PC-3 (cell line): ENCODE results near the gene NKPD1. TPM values are rescaled to one million over a fixed set of nuclear protein-coding genes. Genes with fewer than 3 reads are reported as not detected.

ENCODE experiments used
- ATAC-seq: fragments of 200-7000 bp; cut with Tn5 transposase; 2 replicates; pipeline ENCODE4 v1.9.1; 2020; ENCODE audit warnings: mild to moderate bottlenecking, moderate library complexity
- BruUV-seq: library from RNA; stranded (reverse); fragments of 400-500 nt; replicated peaks from 2 replicates; lab custom pipeline; 2021; lab: Mats Ljungman, UMichigan
- CTCF ChIA-PET: fragments of 300-600 bp; sonication (Branson Sonifier 250); formaldehyde crosslinking; loops from one replicate; lab custom pipeline; 2022; ENCODE audit warnings: antibody characterized with exemption; lab: Charles Lee
- POLR2A ChIA-PET: fragments of 300-600 bp; sonication (Branson Sonifier 250); formaldehyde crosslinking; loops from one replicate; lab custom pipeline; 2022; ENCODE audit warnings: antibody characterized with exemption; ENCODE audit not compliant: unreplicated experiment; lab: Charles Lee
- DNase-seq: peaks from one replicate; pipeline ENCODE4 v3.0.0-alpha.2; 2015
- H2AFZ ChIP-seq: fragments of 300-600 bp; sonication (generic); 2 replicates; pipeline ENCODE4 v1.6.0; 2016; ENCODE audit warnings: antibody characterized with exemption, low read length
- H3F3A ChIP-seq: fragments of 300-600 bp; sonication (generic); one replicate; pipeline ENCODE4 v1.6.0; 2017; ENCODE audit warnings: antibody characterized with exemption, low read length, control low read depth, mild to moderate bottlenecking; ENCODE audit not compliant: unreplicated experiment
- H3K27ac ChIP-seq: fragments of 300-600 bp; sonication (generic); 2 replicates; pipeline ENCODE4 v1.5.1; 2016; ENCODE audit warnings: mild to moderate bottlenecking, low read length
- H3K27me3 ChIP-seq: fragments of 300-600 bp; sonication (generic); 2 replicates; pipeline ENCODE4 v1.6.1; 2016; ENCODE audit warnings: low read length, mixed read lengths
- H3K36me3 ChIP-seq: fragments of 300-600 bp; sonication (generic); 2 replicates; pipeline ENCODE4 v1.6.1; 2016; ENCODE audit warnings: low read depth, mixed run types, low read length, mixed read lengths
- H3K4me1 ChIP-seq: fragments of 300-600 bp; sonication (generic); 2 replicates; pipeline ENCODE4 v1.5.1; 2016; ENCODE audit warnings: low read length; ENCODE audit not compliant: insufficient read depth
- H3K4me2 ChIP-seq: fragments of 300-600 bp; sonication (generic); 2 replicates; pipeline ENCODE4 v1.6.0; 2016; ENCODE audit warnings: low read length
- H3K4me3 ChIP-seq: fragments of 300-600 bp; sonication (generic); 2 replicates; pipeline ENCODE4 v1.5.1; 2016; ENCODE audit warnings: mild to moderate bottlenecking, low read length, mixed read lengths
- H3K79me2 ChIP-seq: fragments of 300-600 bp; sonication (generic); 2 replicates; pipeline ENCODE4 v1.6.1; 2017; ENCODE audit warnings: low read length, mixed read lengths
- H3K9ac ChIP-seq: fragments of 300-600 bp; sonication (generic); 2 replicates; pipeline ENCODE4 v1.6.0; 2016; ENCODE audit warnings: mild to moderate bottlenecking, low read length
- H3K9me2 ChIP-seq: fragments of 300-600 bp; sonication (generic); replicated peaks from 2 replicates; pipeline ENCODE4 v1.6.1; 2016; ENCODE audit warnings: mixed run types, low read length, mixed read lengths
- H3K9me3 ChIP-seq: fragments of 300-600 bp; sonication (generic); 2 replicates; pipeline ENCODE4 v1.6.1; 2016; ENCODE audit warnings: low read length, mixed read lengths
- H4K20me1 ChIP-seq: fragments of 300-600 bp; sonication (generic); 2 replicates; pipeline ENCODE4 v1.6.1; 2016; ENCODE audit warnings: low read length, mixed read lengths
- EZH2 ChIP-seq: fragments of 300-600 bp; sonication (generic); IDR thresholded peaks from one replicate; pipeline ENCODE4 v1.6.1; 2017; ENCODE audit warnings: antibody characterized with exemption, mild to moderate bottlenecking, low read length; ENCODE audit not compliant: unreplicated experiment
- EZH2phosphoT487 ChIP-seq: fragments of 300-600 bp; sonication (generic); IDR thresholded peaks from 2 replicates; pipeline ENCODE4 v1.6.1; 2018; ENCODE audit warnings: mild to moderate bottlenecking, antibody characterized with exemption, low read length, borderline replicate concordance
- intact Hi-C: fragments of 100-400 bp; cut with micrococcal nuclease; formaldehyde crosslinking; loops from 2 replicates; pipeline ENCODE4 v1.9.0; 2023
- total RNA-seq: library from RNA; depleted of rRNA; stranded (reverse); fragments of >200 nt; gene quantifications from 2 replicates; pipeline ENCODE4 v1.2.3, GENCODE V29; 2014
- TF ChIP-seq, protein P1 (sequence below): fragments of 300-600 bp; sonication (generic); conservative IDR thresholded peaks from 2 replicates; pipeline ENCODE4 v1.5.1; 2017; ENCODE audit warnings: antibody characterized with exemption, low read depth, mild to moderate bottlenecking, low read length

Gene NKPD1
- total RNA-seq, 1 experiment from 2014 or later = 1.1 TPM

DNA sequence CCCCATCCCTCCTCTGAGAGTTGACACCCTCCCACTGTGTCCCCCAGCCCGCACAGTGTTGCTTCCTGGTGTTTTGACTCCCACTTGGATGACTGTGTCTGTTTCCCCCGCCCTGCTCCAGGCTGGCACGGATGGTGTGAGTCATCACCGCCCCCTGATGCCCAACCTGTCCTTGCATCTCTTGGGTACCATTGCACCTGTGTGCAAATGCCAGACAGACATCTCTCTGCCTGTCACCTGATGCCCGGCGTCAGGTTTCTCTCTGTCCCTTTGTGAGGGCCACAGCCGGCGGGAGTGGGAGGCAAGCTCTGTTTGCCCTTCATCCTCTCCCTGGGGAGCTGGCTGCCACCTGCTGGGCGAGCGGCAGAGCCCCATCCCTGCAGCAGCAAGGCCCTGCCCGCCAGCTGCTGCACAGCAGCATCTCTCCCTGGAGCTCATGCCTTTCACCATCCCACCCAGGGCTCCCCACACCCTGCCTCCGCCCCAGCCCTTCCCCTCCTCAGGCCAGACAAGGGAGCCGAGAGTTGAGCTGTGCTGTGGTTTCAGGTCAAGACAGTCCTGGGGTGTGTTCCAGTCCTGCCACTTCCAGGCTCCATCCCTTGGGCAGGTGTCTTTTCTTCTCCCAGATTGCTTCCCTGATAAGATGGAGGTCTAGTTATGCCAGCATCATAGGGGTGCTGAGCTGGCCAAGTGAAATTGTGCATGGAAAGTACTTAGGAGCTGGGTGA, 29.7 kb downstream of the NKPD1 start:
- intact Hi-C loops = no loop called here
- Histone ChIP-seq H3K27ac (no peak overlapping the region), H3K27me3 (no peaks in the 10 kb centered on the region), H3K9ac (no peak overlapping the region), H2AFZ (no peak overlapping the region), H3K9me3 (no peaks in the 10 kb centered on the region), H3K36me3 (no peaks in the 10 kb centered on the region), H3F3A (no peaks in the 10 kb centered on the region), H3K4me2 (no peak overlapping the region), H3K9me2 (no peaks in the 10 kb centered on the region), H3K4me1 (no peaks in the 10 kb centered on the region; the same call in 1 of the 2 replicates), H3K79me2 (peaks cover 10% of the 10 kb centered on the region), H3K4me3 (no peak overlapping the region), H4K20me1 (no peaks in the 10 kb centered on the region)
- POLR2A ChIA-PET = no interaction called here
- DNase-seq (peak; percentile 58), ATAC-seq (peak; percentile 77)
- BruUV-seq = no TSS peak
- CTCF ChIA-PET = interaction anchor here (0.6 kb wide), 2 partner anchors 39 to 178 kb away, joined by 4 to 10 read pairs; no protein-coding TSS in a partner anchor
- TF ChIP-seq EZH2 = no peak
- TF ChIP-seq, protein P1, sequence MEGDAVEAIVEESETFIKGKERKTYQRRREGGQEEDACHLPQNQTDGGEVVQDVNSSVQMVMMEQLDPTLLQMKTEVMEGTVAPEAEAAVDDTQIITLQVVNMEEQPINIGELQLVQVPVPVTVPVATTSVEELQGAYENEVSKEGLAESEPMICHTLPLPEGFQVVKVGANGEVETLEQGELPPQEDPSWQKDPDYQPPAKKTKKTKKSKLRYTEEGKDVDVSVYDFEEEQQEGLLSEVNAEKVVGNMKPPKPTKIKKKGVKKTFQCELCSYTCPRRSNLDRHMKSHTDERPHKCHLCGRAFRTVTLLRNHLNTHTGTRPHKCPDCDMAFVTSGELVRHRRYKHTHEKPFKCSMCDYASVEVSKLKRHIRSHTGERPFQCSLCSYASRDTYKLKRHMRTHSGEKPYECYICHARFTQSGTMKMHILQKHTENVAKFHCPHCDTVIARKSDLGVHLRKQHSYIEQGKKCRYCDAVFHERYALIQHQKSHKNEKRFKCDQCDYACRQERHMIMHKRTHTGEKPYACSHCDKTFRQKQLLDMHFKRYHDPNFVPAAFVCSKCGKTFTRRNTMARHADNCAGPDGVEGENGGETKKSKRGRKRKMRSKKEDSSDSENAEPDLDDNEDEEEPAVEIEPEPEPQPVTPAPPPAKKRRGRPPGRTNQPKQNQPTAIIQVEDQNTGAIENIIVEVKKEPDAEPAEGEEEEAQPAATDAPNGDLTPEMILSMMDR = peak; percentile 56

DNA sequence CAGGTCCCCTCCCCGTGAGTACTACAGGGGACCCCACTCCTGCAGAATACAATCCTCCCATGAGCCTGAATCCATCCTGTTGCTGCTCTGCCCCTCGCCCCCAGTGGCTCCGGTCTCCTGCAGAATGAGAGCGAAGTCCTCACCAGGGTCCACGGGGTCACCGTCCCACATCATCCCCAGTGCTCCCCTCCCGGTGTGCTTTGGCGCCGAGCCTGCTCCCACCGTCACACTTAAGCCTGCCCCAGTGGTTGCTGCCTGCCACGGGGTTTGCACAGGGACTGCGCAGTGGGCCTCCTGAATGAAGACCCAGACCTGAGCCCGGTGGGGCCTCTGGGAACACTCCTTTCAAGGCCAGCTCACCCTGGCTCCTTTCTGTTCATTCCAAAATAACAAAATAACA, 30.5 kb downstream of the NKPD1 start:
- ATAC-seq = no peak

DNA sequence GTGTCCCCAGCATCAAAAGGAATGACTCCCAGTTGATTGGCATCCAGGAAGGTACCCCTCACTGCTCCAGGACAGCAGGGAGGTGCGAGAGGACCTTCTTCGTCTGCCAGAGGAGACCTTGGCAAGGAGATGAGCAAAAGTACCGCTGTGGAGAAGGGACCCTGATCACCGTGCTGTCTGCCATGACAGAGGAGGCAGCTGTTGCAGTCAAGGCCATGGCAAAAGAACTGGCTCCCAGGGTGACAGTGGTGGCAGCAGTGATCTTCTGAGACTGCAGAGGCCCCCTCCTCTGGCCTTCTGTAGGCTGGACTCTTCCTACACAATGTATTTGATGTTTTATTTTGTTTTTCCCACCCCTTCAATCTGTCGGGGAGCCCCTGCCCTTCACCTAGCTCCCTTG, 32.0 kb downstream of the NKPD1 start:
- Histone ChIP-seq H4K20me1 (no peaks in the 10 kb centered on the region; the same call in 1 of the 2 replicates), H3K4me1 (peaks cover 8% of the 10 kb centered on the region), H3K9me3 (no peaks in the 10 kb centered on the region), H3K27me3 (no peaks in the 10 kb centered on the region), H3K79me2 (peaks cover 31% of the 10 kb centered on the region), H3K9ac (no peak overlapping the region), H2AFZ (no peak overlapping the region), H3K4me2 (no peak overlapping the region), H3K9me2 (no peaks in the 10 kb centered on the region), H3K36me3 (no peaks in the 10 kb centered on the region), H3K4me3 (no peak overlapping the region), H3K27ac (no peak overlapping the region), H3F3A (peaks cover 2% of the 10 kb centered on the region)
- intact Hi-C loops = loop anchor here (5.0 kb wide), 1 partner anchor 37 kb away; the partner anchor contains the start of gene PPP1R37
- DNase-seq (no peak), ATAC-seq (no peak)
- no TSS peak for BruUV-seq
- TF ChIP-seq EZH2phosphoT487 (no peak), EZH2 (no peak)
- TF ChIP-seq, protein P1 = no peak
- ChIA-PET CTCF (no interaction called here), POLR2A (no interaction called here)

More for the DNA sequence above, 30.5 kb downstream of the NKPD1 start:
- no peaks in the 10 kb centered on the region for H3K9me3 ChIP-seq
- ChIA-PET POLR2A (no interaction called here), CTCF (no interaction called here)
- no peak overlapping the region for H3K4me2 ChIP-seq
- intact Hi-C loops = no loop called here
- peaks cover 18% of the 10 kb centered on the region for H3K79me2 ChIP-seq
- no peaks in the 10 kb centered on the region for H3F3A ChIP-seq
- H3K36me3 ChIP-seq = no peaks in the 10 kb centered on the region
- BruUV-seq = no TSS peak
- no peak for DNase-seq
- no peak overlapping the region for H3K4me3 ChIP-seq
- no peaks in the 10 kb centered on the region; the same call in 1 of the 2 replicates for H3K4me1 ChIP-seq
- H4K20me1 ChIP-seq = no peaks in the 10 kb centered on the region
- no peaks in the 10 kb centered on the region for H3K9me2 ChIP-seq
- H3K27ac ChIP-seq = no peak overlapping the region
- TF ChIP-seq EZH2phosphoT487 (no peak), EZH2 (no peak)
- TF ChIP-seq, protein P1 = no peak
- H2AFZ ChIP-seq = no peak overlapping the region
- H3K27me3 ChIP-seq = no peaks in the 10 kb centered on the region
- no peak overlapping the region for H3K9ac ChIP-seq
